Stimulated activated CD4-positive, alpha-beta T cell treated with anti-CD3 and anti-CD28 coated beads, Interleukin-2, amount 100 ng/mL, for 48 hours (primary cell): ENCODE measurements around the gene SUGP2.
"Not testable (repeated sequence)": the region's sequence is repeated elsewhere in the genome, so short reads cannot be mapped to it uniquely, and the experiment has no call there.

Source experiments
- DNase-seq, 2 donors: peaks; one replicate each; pipeline ENCODE4 v3.0.0-alpha.2; 2020

SUGP2 gene

DNA sequence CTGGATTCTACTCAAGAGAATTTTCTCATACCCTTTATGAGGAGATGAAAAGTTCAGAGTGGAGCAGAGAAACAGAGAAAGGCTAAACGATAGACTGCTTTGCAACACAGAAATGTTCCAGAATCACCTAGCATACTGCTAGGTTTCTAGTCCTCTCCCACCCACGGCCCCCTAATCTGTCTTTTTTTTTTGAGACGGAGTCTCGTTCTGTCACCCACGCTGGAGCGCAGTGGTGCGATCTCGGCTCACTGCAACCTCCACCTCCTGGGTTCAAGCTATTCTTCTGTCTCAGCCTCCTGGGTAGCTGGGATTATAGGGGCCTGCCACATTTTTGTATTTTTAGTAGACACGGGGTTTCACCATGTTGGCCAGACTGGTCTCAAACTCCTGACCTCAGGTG, 4.8 kb downstream of the SUGP2 start:
- no peak for DNase-seq

GRCh38 chr19:19027228-19027627, 6.1 kb downstream of the SUGP2 start:
- no peak for DNase-seq

- no peak for DNase-seq
Measured at GRCh38 chr19:19026299-19026971, 6.9 kb downstream of the SUGP2 start.

DNA sequence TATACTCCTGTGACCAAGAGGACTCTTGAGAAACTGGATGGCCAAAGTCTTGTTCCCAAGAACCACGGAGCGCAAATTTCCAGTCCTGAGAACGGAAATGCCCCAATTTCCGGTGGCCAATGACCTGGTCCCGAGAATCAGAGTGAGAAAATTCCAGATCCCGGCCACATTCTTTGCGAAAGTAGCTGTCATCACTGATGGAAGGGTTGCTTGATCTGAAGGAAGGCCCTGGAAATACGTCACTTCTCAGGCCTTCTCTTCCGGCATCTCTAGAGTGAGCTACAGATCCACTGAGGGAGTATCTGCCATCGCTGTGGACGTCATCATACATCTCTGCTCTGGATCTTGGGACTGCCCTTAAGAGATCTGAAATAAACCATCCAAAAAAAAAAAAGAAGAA, 7.5 kb downstream of the SUGP2 start:
- DNase-seq = no peak

DNA sequence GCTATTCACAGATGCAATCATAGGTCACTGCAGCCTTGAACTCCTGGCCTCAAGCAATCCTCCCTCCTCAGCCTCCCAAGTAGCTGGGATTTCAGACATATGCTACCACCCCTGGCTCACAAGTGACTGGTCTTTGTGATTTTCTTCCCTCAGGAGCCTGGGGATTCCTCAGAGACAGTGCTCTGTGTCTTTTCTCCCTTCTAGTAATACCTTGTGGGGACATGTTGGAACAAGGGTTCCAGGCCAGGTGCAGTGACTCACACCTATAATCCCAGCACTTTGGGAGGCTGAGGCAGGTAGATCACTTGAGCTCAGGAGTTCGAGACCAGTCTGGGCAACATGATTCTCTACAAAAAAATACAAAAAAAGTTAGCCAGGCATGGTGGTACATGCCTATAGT, 9.9 kb downstream of the SUGP2 start:
- DNase-seq = not testable (repeated sequence)

- no peak for DNase-seq
Measured at GRCh38 chr19:19022380-19022961, 10.8 kb downstream of the SUGP2 start.

DNA sequence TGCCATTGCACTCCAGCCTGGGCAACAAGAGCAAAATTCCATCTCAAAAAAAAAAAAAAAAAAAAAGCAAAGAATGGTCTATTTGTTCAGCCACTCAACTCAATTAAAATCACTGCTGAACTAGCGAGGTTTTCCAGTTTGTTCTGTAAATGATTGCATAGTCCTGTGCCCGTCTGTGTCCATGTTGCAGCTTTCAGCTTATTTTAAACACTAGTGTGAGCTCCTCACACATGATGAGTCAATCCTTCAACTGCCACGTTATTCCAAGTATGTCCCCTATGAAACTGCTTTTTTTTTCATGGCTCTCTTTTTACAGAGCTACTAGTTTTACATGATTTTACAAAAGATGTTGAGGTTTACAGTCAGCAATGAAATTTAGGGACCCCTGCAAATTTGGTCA, 12.2 kb downstream of the SUGP2 start:
- DNase-seq = no peak

DNA sequence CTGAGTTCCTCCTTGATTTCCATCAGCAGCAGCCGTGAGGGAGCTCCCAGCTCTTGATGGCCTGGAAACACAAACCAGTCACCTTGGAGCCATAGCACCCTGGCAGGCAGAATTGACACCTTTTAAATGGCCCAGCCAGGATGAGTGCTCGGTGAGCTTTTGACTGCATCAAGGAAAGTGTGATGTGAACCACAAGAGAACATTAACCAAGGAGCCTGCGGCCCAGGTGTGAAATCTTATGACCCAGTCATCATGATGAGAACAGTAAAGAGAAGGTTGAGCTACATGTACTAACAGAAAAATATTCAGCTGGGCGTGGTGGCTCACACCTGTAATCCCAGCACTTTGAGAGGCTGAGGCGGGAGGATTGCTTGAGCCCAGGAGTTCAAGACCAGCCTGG, 22.8 kb downstream of the SUGP2 start:
- no peak for DNase-seq

DNA sequence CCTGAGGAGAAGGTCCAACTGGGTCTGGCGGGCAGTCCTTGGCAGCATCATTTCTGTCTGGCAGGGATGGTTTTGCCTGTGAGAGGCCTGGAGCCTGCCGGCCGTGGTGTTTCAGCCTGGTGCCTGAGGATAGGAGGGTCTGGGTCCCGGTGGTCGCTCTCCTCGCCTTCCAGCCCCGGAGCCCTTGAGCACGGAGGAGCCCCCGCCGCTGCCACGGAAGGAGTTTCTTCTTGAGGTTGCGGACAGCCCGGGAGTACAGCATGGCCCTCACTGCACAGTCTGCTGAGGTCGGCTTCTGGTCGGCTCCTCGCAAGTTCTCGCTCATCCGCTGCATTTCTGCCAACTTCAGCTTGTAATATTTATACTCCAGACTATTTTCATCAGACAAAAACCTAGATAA, 23.4 kb downstream of the SUGP2 start:
- no peak for DNase-seq

DNA sequence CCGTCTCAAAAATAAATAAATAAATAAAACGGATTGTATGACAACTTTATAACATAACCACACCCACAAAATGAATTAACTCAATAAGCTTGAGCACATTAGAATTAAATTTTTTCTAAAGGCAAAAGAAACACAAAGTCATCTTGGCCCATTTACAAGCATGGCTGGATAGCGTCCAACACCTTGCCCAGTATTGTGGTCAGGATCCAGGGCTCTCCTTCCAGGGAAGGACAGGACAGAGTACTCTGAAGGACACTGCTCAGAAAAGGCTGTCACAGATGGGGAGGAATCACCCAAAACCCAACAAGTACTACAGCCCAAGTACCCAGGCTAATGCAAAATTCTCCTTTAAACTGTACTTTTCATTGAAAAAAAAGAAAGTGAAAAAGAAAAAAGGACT, 27.1 kb downstream of the SUGP2 start:
- no peak for DNase-seq

DNA sequence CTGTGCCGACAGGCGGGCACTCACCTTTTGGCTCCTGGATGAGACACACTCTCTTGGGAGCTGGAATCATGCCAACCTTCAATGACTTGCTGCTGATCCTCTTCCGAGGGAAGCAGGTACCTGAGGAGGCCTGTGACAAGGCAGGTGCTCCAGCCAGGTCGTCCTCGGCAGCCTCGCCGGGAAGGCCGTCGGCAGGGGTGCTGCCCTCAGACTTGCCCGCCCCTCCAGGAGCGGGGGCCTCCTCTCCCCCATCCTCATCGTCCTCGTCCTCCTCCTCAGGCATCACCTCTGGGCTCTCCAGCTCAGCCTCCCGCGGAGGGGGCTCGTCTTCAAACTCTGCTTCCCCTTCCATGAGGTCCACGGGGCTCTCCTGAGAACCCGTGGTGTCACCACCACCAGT, 29.2 kb downstream of the SUGP2 start:
- DNase-seq = no peak

DNA sequence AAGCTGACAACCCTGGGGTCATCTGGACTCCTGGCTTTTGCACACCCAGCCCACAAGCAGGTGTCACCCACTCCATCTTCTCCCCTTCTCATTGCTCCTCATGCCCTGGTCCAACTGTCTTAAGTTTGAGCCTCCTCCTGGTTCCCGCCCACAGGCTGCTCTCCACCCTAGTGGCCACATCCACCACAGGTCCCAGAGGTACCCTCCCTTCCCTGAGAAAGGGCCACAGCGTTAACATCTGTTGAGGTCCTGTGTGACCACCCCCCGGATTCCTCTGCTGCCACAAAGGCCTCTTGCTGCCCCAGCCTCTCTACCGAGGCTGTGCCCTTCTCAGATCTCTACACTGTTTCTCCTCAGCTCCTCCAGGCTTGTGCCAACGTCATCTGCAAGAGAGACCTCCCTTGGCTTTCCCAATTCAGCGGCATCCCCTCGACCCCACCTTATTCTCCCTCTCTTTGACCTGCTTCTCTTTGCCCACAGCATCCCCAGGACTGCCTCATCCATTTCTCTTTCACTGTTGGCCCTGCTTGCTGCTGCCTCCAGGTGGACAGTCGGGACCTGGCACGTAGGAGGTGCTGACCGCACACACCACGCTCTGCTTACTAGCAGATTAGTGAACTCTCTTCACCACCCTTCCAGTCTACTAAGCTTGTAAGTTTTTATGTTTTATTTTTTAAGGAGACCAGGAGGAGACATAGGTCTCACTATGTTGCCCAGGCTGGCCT, 33.3 kb downstream of the SUGP2 start:
- DNase-seq = no peak

- DNase-seq = no peak
Measured at GRCh38 chr19:18999016-18999758, 34.1 kb downstream of the SUGP2 start.

DNA sequence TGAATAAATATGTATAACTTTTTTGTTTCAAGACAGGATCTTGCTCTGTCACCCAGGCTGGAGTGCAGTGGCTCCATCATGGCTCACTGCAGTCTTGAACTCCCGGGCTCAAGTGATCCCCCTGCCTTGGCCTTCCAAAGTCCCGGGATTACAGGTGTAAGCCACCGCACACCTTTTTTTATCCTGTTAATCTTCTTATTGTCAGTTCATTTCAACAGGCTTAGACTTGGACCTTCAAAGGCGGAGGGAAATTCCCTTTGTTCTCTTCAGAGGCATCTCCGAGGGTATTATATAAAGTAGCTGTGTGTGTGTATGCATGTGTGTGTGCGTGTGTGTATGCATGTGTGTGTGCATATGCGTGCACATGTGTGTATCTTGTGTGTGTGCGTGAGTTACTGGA, 35.0 kb downstream of the SUGP2 start:
- no peak for DNase-seq

DNA sequence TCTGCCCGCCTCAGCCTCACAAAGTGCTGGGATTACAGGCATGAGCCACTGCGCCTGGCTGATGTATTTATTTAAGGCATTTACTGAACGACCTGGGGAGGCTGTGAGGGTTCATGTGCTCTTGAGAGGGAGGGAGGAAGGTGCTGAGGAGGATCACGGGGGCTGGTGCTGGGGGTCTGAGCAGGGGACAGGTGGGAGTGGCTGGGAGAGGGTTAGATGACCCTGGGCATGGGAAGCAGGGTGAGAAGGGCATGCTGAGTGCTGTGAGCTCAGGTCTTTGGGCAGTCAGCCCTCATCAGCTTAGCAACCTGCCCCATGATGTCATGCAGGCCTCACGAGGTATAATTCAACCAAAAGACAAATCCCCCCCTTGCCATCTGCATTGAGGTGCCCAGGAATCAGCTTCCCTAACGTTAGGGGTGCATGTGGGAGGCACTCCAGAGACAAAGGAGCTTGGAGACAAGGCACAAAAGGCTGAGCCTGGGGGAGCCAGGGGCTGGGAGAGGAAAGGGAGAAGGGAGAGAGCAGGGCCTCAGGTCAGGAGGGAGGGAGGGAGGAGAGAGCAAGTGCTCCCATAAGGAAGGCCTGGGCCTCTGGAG, 36.4 kb downstream of the SUGP2 start:
- no peak for DNase-seq

GRCh38 chr19:18996351-18996750, 37.0 kb downstream of the SUGP2 start:
- no peak for DNase-seq

DNA sequence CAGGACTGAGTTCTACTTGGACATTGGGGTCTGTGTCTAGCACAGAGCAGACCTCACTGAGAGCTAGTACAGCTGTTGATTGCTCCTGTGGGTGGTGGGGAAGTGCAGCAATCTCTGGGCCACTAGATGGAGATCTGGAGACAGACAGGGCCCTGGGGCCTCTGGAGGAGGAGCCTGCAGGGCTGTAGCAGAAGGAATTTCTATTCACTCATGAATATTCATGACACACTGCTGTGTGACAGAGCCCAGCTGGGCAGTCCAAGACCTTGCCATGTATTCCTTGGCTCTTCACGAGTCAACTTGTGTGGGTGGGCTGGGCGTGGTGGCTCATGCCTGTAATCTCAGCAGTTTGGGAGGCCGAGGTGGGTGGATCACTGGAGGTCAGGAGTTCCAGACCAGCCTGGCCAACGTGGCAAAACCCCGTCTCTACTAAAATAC, 37.5 kb downstream of the SUGP2 start:
- no peak for DNase-seq

GRCh38 chr19:18993115-18993514, 40.2 kb downstream of the SUGP2 start:
- DNase-seq = no peak

DNA sequence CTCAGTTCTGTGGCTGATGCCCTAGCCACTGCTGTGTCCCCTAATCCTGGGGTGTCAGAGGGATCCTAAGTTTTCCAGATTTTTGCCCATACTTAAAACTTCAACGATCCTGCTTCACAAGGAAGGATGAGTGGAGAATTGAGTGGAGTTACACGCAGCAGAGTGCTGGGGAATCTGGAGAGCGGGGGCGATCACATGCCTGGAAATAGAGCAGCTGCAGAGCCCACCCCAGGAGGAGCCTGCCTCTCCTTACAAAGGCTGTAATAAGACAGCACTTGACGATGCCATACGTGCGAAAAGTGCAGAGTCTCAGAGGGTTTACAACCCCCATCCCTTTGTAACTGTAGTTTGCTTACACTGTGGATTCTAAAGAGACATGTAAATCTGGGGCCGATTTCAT, 40.6 kb downstream of the SUGP2 start:
- DNase-seq = no peak

- no peak for DNase-seq
Measured at GRCh38 chr19:18991468-18991867, 41.8 kb downstream of the SUGP2 start.

- no peak for DNase-seq
Measured at GRCh38 chr19:18991006-18991405, 42.3 kb downstream of the SUGP2 start.

- DNase-seq = no peak
Measured at GRCh38 chr19:18990128-18990708, 43.1 kb downstream of the SUGP2 start.

DNA sequence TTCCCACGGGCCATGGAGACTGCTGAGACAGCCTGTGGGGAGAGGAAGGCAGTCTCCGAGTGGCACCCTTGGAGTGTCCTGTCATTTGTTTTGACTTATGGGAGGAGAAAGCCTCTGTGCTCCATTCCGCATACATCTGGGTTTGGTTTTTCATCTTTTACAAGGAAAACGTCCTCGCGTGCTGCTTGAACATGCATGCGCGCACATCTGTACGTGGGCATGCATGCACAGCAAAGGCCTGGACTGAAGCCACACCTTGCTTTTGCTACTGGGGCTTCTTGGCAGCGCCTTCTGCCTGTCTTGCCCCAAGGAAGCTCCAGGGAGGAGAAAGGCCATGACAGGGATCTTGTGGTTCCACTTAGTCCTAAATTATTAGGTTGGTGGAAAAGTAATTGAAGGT, 44.0 kb downstream of the SUGP2 start:
- no peak for DNase-seq
